ENCODE data around the gene RAMP2.

The RAMP2 gene

DNA sequence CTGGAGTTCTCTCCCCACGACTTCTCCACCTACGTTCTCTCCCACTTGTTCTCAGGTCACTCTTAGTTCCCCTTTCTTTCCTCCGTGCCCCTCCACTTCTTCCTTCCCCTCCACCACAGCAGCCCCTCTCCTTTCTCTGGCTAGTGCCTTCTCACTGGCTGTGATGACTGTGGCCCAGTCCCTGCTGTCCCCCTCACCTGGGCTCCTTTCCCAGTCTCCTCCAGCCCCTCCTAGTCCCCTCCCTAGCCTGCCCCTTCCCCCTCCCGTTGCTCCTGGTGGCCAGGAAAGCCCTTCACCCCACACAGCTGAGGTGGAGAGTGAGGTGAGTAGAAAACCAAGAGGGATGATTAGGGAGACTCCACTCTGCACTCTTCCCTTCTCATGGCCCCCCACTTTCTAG, 34.0 kb downstream of the RAMP2 start:
- Mint-ChIP-seq H3K9me3 (no peaks in the 10 kb centered on the region), H3K27me3 (peaks cover 15% of the 10 kb centered on the region), H3K4me3 (no peak overlapping the region), H3K36me3 (ENCODE audit: low read depth) (peaks cover 14% of the 10 kb centered on the region), H3K4me1 (ENCODE audit: low read depth) (peaks cover 30% of the 10 kb centered on the region), H3K27ac (peak overlapping the region; percentile 33)
- intact Hi-C loops (cut with micrococcal nuclease) = no loop called here

DNA sequence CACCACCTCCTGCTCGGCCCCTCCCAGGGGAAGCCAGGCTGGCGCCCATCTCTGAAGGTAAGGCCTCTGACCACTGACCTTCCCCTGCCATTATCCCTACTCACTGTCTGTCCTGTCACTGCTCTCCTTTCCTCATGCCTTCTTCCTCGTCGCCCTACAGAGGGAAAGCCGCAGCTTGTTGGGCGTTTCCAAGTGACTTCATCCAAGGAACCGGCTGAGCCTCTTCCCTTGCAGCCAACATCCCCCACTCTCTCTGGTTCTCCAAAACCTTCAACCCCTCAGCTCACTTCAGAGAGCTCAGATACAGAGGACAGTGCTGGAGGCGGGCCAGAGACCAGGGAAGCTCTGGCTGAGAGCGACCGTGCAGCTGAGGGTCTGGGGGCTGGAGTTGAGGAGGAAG, 34.4 kb downstream of the RAMP2 start:
- intact Hi-C loops (cut with micrococcal nuclease) = no loop called here
- peaks cover 15% of the 10 kb centered on the region for H3K27me3 Mint-ChIP-seq

GRCh38 chr17:42796066-42796758, 35.2 kb downstream of the RAMP2 start:
- Mint-ChIP-seq H3K36me3 (ENCODE audit: low read depth) (peaks cover 14% of the 10 kb centered on the region), H3K4me3 (no peak overlapping the region), H3K4me1 (ENCODE audit: low read depth) (peaks cover 30% of the 10 kb centered on the region), H3K9me3 (no peaks in the 10 kb centered on the region), H3K27ac (no peak overlapping the region), H3K27me3 (peaks cover 10% of the 10 kb centered on the region)
- intact Hi-C loops (cut with micrococcal nuclease) = no loop called here

More for the DNA sequence above, 34.4 kb downstream of the RAMP2 start:
- Mint-ChIP-seq H3K27ac (no peak overlapping the region), H3K4me3 (no peak overlapping the region), H3K4me1 (ENCODE audit: low read depth) (peaks cover 30% of the 10 kb centered on the region), H3K9me3 (no peaks in the 10 kb centered on the region), H3K36me3 (ENCODE audit: low read depth) (peaks cover 14% of the 10 kb centered on the region)

GRCh38 chr17:42797067-42798007, 36.3 kb downstream of the RAMP2 start:
- H3K4me1 Mint-ChIP-seq (ENCODE audit: low read depth) = peaks cover 30% of the 10 kb centered on the region
- peaks cover 14% of the 10 kb centered on the region for H3K36me3 Mint-ChIP-seq (ENCODE audit: low read depth)
- H3K27me3 Mint-ChIP-seq = peaks cover 10% of the 10 kb centered on the region
- no peak overlapping the region for H3K27ac Mint-ChIP-seq
- H3K9me3 Mint-ChIP-seq = no peaks in the 10 kb centered on the region
- intact Hi-C loops (cut with micrococcal nuclease) = no loop called here
- H3K4me3 Mint-ChIP-seq = peak overlapping the region; percentile 81

DNA sequence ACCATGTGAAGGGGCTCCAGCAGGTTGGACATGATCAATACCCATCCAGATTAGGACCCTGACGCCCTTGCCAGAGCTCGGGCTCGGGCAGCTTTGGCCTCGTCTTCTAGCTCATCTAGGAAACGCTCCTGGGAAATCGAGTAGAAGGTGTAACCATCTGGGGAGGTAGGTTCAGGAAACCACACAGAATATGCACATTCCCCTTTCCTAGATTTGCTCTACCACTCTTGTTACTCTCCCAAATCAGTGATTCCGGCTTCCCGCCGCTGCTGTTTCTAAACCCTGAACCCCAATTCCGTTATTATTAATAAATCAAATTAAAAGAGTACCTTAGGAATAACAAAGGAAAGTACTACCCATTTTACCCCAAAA, 37.0 kb downstream of the RAMP2 start:
- Mint-ChIP-seq H3K4me1 (ENCODE audit: low read depth) (peaks cover 30% of the 10 kb centered on the region), H3K36me3 (ENCODE audit: low read depth) (peaks cover 14% of the 10 kb centered on the region), H3K27me3 (peaks cover 10% of the 10 kb centered on the region), H3K9me3 (no peaks in the 10 kb centered on the region), H3K27ac (peak overlapping the region; percentile 79), H3K4me3 (peak overlapping the region; percentile 81)
- intact Hi-C loops (cut with micrococcal nuclease) = no loop called here

DNA sequence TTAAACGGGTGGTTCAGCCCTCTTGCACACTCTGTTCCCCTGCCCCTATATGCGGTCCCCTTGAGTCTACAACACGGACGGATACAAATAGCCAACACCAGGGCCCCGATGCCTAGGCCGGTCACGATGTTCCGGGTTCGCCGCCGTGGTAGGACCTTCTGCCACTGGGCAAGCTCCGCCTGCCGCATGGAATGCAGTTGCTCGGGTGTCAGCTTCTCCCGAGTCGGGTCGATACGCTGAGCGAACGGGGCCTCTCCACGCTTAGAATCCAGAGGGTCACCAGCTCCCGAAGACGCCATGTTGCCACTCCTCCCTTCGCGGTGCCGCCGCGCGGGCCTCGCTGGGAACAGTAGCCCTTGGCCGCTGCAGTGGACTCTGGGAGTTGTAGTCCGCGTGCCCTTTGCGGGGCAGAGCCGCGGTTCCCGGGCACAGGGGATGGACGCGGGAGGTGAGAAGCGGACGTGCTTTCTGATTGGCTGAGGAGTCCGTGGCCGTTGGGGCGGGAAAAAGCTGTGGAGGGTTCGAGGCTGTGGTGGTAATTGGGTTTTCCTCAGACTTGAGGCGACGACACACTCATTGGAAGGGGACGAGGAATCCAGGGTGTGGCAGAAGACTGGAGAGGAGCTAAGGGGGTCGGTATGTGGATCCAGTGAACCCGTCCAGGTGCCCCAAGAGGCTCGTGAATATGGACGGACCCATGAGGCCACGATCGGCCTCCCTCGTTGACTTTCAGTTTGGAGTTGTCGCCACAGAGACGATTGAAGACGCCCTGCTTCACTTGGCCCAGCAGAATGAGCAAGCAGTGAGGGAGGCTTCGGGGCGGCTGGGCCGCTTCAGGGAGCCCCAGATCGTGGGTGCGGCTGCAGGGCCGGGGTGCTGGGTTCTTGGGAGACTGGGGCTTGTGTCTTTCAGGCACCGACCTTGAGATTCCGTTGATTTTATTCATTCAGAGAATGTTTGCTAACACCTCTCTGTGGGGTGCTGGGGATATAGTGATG, 37.7 kb downstream of the RAMP2 start, which contains the start of the genes CNTD1 and COA3:
TSS of gene CNTD1 (plus strand) at position 479 of the 998 bp plus-strand sequence. CDS start at position 686, 207 bp downstream.
TSS of gene COA3 (minus strand) at position 322 of the 998 bp plus-strand sequence. CDS start at position 299, 23 bp downstream.
- intact Hi-C loops (cut with micrococcal nuclease) = no loop called here
- Mint-ChIP-seq H3K36me3 (ENCODE audit: low read depth) (peaks cover 14% of the 10 kb centered on the region), H3K9me3 (no peaks in the 10 kb centered on the region), H3K27ac (peak within 1 kb of the TSS; percentile 79), H3K4me3 (peak within 1 kb of the TSS; percentile 81), H3K4me1 (ENCODE audit: low read depth) (peaks cover 30% of the 10 kb centered on the region), H3K27me3 (peaks cover 10% of the 10 kb centered on the region)

- Mint-ChIP-seq H3K36me3 (ENCODE audit: low read depth) (peaks cover under 1% of the 10 kb centered on the region), H3K27me3 (peaks cover 7% of the 10 kb centered on the region), H3K4me3 (no peak overlapping the region), H3K4me1 (ENCODE audit: low read depth) (peaks cover 6% of the 10 kb centered on the region), H3K27ac (no peak overlapping the region), H3K9me3 (no peaks in the 10 kb centered on the region)
- intact Hi-C loops (cut with micrococcal nuclease) = no loop called here
Observed at GRCh38 chr17:42803074-42803883, 42.3 kb downstream of the RAMP2 start.

DNA sequence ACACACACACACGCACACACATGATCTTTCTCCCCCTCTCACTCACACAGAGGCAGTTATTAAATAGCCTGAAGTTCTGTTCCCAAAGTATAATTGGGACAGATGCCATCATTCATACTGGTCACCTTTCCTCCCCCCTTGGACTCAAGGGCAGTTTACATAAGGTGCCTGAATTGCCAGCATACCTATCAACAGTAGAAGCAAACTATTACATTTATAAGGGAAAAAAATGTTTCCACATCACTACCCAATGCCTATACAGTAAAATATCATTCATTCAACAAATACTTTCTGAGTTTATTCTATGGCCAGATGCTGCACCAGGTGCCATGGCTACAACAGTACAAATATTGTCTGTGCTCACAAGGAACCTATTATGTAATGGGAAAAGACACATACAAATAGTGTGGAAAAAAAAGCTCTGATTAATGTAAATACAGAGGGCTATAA, 43.9 kb downstream of the RAMP2 start:
- H3K9me3 Mint-ChIP-seq = no peaks in the 10 kb centered on the region
- intact Hi-C loops (cut with micrococcal nuclease) = no loop called here
- no peak overlapping the region for H3K4me3 Mint-ChIP-seq
- H3K4me1 Mint-ChIP-seq (ENCODE audit: low read depth) = no peaks in the 10 kb centered on the region
- no peak overlapping the region for H3K27ac Mint-ChIP-seq
- peaks cover 17% of the 10 kb centered on the region for H3K36me3 Mint-ChIP-seq (ENCODE audit: low read depth)
- H3K27me3 Mint-ChIP-seq = peaks cover 7% of the 10 kb centered on the region

- Mint-ChIP-seq H3K27ac (no peak overlapping the region), H3K4me1 (ENCODE audit: low read depth) (no peaks in the 10 kb centered on the region), H3K4me3 (no peak overlapping the region), H3K9me3 (no peaks in the 10 kb centered on the region), H3K27me3 (no peaks in the 10 kb centered on the region), H3K36me3 (ENCODE audit: low read depth) (peaks cover 31% of the 10 kb centered on the region)
- intact Hi-C loops (cut with micrococcal nuclease) = no loop called here
Observed at GRCh38 chr17:42806249-42806648, 45.2 kb downstream of the RAMP2 start.

- Mint-ChIP-seq H3K36me3 (ENCODE audit: low read depth) (peaks cover 57% of the 10 kb centered on the region), H3K4me3 (no peak overlapping the region), H3K27ac (no peak overlapping the region), H3K9me3 (no peaks in the 10 kb centered on the region), H3K27me3 (no peaks in the 10 kb centered on the region), H3K4me1 (ENCODE audit: low read depth) (no peaks in the 10 kb centered on the region)
- intact Hi-C loops (cut with micrococcal nuclease) = no loop called here
Observed at GRCh38 chr17:42809250-42809649, 48.2 kb downstream of the RAMP2 start.

Measured in dendritic cell treated with granulocyte-macrophage colony-stimulating factor and Interleukin-4, amounts not matched to agents 40 ng/mL and 50 ng/mL, for 4 days (primary cell).